Kidney epithelial cell (primary cell): ENCODE results near the gene MPIG6B. TPM values are rescaled to one million over a fixed set of nuclear protein-coding genes. Genes with fewer than 3 reads are reported as not detected.

Source experiments
- DNase-seq: peaks from one replicate; pipeline ENCODE4 v3.0.0-alpha.2; 2010; ENCODE audit warnings: low read depth
- H3K27me3 ChIP-seq: 2 replicates; pipeline ENCODE4 v1.6.0; 2011; ENCODE audit warnings: low read length; ENCODE audit not compliant: control insufficient read depth, insufficient read depth
- H3K36me3 ChIP-seq: 2 replicates; pipeline ENCODE4 v1.5.1; 2011; ENCODE audit warnings: low read length; ENCODE audit not compliant: control insufficient read depth, insufficient read depth
- H3K4me3 ChIP-seq: 2 replicates; pipeline ENCODE4 v1.5.1; 2011; ENCODE audit warnings: low read depth, mild to moderate bottlenecking, control low read depth, low read length
- CTCF ChIP-seq: IDR thresholded peaks from 2 replicates; pipeline ENCODE4 v1.5.1; 2011; ENCODE audit warnings: mild to moderate bottlenecking, moderate library complexity, low read length, control low read depth, inconsistent platforms; ENCODE audit not compliant: insufficient read depth, poor library complexity, severe bottlenecking
- total RNA-seq: library from RNA; depleted of rRNA; stranded (reverse); fragments of >200 nt; gene quantifications from 2 replicates; pipeline ENCODE4 v1.2.3, GENCODE V29; 2015

Gene MPIG6B
- total RNA-seq, 1 donor from 2014 or later = 0.29 TPM

DNA sequence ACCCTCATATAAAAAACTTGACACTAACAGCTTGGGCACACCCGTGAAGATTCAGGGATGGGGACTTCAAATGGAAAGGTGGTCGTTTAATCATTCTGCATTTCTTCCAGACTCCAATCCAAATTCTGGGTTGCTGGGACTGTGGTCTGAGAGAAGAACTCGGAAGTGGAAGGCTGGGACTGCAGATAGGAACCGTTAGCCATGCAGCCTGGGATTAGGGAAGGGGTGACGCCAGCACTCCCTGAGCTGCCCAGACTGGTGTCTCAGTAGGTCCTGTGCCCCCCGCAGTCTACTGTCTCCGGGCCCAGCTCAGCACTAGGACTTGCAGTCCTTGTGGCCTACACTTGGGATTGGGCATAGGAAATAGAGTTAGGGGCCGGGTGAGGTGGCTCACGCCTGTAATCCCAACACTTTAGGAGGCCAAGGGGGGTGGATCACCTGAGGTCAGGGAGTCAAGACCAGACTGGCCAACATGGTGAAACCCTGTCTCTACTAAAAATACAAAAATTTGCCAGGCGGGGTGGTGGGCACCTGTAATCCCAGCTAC lies 13.7 kb downstream of the MPIG6B start:
- no peaks in the 10 kb centered on the region for H3K27me3 ChIP-seq
- TF ChIP-seq CTCF = no peak

DNA sequence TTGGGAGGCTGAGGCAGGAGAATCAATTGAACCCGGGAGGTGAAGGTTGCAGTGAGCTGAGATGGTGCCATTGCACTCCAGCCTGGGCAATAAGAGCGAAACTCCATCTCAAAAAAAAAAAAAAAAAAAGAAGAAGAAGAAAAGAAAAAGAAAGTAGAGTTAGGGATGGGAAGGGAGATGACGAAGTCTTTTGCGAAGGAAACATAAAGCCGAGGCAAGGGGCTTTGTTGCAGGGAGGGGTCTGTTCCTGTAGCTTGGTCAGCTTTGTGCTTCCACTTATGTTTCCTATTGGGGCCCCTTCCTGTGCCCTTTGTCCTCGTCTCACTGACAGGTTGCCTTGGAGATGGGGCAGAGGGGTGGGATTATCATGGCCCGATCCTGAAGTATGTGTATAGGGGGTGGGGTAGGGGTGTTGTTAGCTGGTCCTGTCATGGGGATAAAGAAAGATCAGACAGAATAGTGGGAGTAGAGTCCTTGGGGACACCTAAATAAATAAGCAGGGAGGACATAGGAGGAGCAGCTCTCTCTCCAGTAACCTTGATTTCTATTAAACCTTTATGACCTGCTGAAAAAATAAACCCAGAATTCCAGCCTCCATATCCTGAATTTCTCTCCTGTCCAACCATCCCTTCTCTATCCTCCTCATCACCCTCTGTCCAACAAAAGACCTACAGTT lies 14.3 kb downstream of the MPIG6B start:
- Histone ChIP-seq H3K36me3 (peaks cover 2% of the 10 kb centered on the region), H3K4me3 (no peak overlapping the region), H3K27me3 (no peaks in the 10 kb centered on the region)
- DNase-seq = no peak
- TF ChIP-seq CTCF = no peak

More for the DNA sequence above, 13.7 kb downstream of the MPIG6B start:
- peaks cover 2% of the 10 kb centered on the region for H3K36me3 ChIP-seq
- peak overlapping the region; percentile 94 for H3K4me3 ChIP-seq
- DNase-seq = no peak

GRCh38 chr6:31737991-31738979 lies 15.1 kb downstream of the MPIG6B start:
- TF ChIP-seq CTCF = peak; percentile 14
- Histone ChIP-seq H3K27me3 (no peaks in the 10 kb centered on the region), H3K36me3 (peaks cover 2% of the 10 kb centered on the region), H3K4me3 (peak overlapping the region; percentile 1)
- peak; percentile 69 for DNase-seq

- no peaks in the 10 kb centered on the region for H3K27me3 ChIP-seq
- peak within 1 kb of the TSS; percentile 50 for H3K4me3 ChIP-seq
- DNase-seq = peak; percentile 98
- peaks cover 2% of the 10 kb centered on the region for H3K36me3 ChIP-seq
- no peak for TF ChIP-seq CTCF
These were observed 16.6 kb downstream of the MPIG6B start, which contains the start of gene MSH5 for GRCh38 chr6:31739639-31740396. TSS of gene MSH5 (plus strand) at chr6:31740005. CDS start at chr6:31740467, 462 bp downstream.

- Histone ChIP-seq H3K27me3 (no peaks in the 10 kb centered on the region), H3K36me3 (peaks cover 2% of the 10 kb centered on the region), H3K4me3 (peak overlapping the region; percentile 50)
- no peak for TF ChIP-seq CTCF
- no peak for DNase-seq
These were observed 17.4 kb downstream of the MPIG6B start for GRCh38 chr6:31740397-31741223.
